ENCODE results near the gene PPP1R9B.

PPP1R9B gene

GRCh38 chr17:50187751-50188530 lies 37.5 kb upstream of the PPP1R9B start:
- DNase-seq (ENCODE audit: low read depth in 2 of 2): no peak

GRCh38 chr17:50187394-50187725 lies 36.9 kb upstream of the PPP1R9B start:
- DNase-seq (ENCODE audit: low read depth in 2 of 2): no peak

DNA sequence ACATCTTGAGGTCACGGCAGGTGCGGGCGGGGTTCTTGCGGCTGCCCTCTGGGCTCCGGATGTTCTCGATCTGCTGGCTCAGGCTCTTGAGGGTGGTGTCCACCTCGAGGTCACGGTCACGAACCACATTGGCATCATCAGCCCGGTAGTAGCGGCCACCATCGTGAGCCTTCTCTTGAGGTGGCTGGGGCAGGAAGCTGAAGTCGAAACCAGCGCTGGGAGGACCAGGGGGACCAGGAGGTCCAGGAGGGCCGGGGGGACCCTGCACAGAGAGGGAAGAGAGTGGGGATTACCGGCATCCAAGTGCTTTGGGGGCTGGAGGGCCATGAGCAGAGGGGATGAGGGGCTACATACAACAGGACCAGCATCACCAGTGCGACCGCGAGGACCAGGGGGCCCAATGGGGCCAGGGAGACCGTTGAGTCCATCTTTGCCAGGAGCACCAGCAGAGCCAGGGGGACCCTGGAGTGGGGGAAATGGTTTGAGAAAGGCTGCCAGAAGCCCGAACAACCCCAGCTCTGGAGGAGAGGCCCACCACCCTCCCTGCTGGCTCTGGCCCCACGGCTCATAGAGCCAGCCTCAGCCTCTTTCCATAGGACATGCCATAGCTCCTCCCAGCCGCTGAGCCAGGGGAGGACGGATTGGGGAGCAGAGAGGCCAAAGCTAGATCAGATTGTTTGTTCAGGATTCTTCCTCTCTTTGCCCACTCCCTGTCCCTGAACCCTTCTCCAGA lies 36.4 kb upstream of the PPP1R9B start:
- no peak for DNase-seq (ENCODE audit: low read depth in 2 of 2)

GRCh38 chr17:50185631-50186471 lies 35.4 kb upstream of the PPP1R9B start:
- DNase-seq (ENCODE audit: low read depth in 2 of 2): no peak

GRCh38 chr17:50184611-50185398 lies 34.3 kb upstream of the PPP1R9B start:
- no peak for DNase-seq (ENCODE audit: low read depth in 2 of 2)

- no peak for DNase-seq (ENCODE audit: low read depth in 2 of 2)
These were observed 33.6 kb upstream of the PPP1R9B start for GRCh38 chr17:50184064-50184463.

- no peak for DNase-seq (ENCODE audit: low read depth in 2 of 2)
These were observed 33.0 kb upstream of the PPP1R9B start for GRCh38 chr17:50183421-50183994.

DNA sequence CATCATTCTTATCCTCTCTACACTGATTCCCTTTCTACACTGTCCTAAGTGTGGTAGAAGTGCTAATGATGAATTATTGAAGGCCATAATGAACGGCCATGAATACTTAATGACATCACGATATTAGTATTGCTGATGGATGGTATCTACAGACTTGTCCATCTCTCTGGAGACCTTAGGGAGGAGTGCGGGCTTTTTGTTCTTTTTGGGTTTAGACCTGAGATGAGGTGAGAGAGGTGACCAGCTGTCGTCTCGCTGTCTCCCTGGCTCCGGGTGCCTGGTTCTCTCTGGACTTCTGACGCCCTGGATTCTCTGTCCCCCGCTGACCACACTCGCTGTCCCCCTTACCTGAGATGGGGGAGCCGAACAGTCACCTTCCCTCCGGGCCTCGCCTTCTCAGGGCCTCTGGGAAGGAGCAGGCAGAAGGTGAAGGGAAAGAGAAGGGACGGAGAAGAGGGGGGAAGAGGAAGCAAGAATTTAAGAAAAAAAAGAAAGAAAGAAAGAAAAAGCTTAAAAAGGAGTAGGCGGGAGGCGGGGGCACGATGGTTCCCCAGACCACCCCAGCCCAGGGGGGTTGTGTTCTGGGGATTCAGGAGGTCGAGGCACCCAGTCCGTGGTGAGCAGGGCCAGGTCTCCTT lies 32.4 kb upstream of the PPP1R9B start:
- no peak for DNase-seq (ENCODE audit: low read depth in 2 of 2)

DNA sequence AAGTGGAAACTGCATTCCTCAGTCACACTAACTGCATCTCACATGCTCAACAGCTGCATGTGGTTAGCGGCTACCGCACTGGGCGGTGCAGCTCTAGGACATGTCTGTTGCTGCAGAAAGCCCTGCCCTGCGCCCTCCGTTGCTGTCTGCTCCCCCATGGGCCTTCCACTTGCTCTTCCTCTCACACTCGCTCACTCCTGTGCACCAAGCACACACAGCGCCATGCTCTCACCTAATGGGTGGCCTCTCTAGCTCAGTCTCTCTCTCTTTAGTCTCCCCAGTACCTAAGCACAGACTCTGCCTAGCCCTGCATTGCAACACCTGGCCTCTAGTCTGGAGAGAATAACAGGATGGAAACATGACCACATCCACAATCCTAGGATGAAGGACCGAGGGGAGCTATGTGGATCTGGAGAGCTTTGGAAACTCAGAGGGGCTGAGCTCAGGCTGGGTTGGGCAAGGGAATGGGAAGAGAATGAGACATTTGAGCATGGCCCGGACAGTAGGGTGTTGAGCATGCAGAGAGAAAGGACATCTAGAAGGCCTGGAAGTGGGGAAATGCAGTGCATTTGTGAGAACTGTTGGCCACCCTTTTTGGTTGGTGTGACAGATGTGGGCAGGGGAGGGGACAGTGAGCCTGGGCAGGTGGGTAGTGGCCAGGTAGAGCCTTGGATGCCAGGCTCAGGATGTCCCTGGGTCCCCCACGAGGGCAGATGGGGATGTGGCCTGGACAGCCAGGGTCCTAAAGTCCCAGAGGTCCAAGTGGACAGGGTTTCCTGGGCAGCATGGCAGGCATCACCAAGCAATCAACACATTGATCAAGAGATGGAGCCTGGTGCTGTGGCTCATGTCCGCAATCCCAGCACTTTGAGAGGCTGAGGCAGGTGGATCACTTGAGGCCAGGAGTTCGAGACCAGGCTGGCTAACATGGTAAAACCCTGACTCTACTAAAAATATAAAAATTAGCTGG lies 31.4 kb upstream of the PPP1R9B start:
- no peak for DNase-seq (ENCODE audit: low read depth in 2 of 2)

DNA sequence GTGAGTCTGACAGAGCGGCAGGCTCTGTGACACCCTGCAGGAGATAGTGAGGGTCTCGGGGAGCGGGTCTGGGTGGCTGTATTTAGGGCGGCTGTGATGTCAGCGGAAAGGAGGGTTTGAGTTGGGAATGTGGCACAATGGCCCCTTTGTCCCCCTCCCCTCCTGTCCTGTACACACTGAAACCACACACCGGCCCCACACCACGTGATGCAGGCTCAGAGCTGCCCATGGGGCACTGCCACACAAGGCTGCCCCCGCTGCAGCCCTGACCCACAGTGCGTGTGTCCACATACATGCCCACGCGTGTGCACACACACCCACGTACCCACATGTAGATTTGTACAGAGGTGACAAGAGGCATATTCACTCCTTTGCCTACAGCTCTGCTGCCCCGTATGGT lies 30.7 kb upstream of the PPP1R9B start:
- DNase-seq (ENCODE audit: low read depth in 2 of 2): no peak

DNA sequence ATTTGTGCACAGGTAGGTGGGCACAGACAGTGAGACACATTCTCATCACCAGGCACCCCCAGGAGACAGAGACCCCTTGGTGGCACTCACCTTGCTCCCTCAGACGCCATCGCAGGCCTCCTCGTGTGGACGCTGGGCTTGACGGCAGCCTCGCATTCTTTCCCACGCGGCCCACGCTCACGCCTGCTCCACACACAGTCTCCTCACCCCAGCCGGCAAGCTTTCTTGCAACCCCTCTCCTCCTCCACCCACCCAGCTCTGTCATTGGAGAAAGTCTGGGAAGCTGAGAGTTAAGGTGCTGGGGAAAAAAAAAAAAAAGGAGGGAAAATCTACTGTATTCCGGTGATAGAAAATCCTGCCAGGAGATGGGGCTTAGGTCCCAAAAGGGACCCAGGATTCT lies 30.1 kb upstream of the PPP1R9B start:
- DNase-seq (ENCODE audit: low read depth in 2 of 2): no peak

DNA sequence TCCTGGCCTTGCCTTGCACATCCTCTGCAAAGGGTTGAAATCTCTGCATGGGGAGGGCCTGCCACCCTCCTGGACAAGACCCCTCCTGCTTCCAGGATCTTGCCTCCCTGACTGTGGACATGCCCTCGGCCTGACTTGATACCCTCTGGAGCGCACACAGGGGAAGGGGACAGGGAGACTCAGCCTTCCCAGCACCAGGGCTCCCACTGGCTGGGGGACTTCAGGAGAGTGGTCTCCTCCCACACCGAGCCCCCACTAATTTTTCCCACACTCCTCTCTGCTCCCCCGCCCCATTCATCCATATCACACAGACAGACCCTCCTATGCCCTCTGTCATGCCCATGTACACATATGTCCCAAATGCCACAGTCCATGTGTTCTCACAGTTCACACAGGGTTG lies 29.6 kb upstream of the PPP1R9B start:
- DNase-seq (ENCODE audit: low read depth in 2 of 2): no peak

DNA sequence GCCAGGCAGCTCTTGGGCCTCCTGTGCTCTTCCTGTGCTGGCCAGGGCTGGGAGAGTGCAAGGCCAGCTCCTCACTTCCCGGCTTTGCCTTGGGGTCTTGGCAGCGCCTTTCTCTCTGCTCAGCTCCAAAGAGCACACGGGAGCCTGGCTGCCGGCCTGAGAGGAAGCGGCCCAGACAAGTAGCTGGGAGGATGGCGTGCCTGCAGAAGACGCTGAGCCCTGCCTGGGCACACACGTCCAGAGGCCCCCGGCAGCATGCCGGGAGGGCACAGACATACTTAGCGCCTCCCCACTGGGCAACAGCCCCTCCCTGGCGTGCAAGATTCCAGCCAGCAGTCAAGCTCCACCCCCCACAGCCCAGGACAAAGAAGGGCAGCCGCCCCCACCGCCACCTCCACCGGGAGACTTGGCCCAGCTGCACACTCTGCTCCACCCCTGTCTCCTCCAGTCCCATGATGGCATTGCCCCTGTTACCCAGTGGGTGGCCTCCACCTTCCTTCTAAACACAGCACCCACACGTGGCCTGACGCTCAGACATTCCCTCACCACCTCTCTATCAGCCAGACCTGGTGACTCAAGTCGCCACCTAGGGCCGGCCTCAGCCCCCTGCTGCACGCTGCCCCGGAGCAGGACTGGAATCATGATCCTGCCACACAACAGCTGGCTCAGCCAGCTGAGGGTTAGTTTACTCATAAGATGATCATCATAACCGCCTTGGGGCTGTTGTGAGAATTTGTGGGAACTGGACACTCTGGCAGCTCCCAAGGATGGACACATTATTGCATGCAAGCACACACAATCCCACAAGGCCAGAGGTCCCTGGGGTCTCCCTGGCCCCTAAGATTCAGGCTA lies 27.7 kb upstream of the PPP1R9B start:
- no peak for DNase-seq (ENCODE audit: low read depth in 2 of 2)

DNA sequence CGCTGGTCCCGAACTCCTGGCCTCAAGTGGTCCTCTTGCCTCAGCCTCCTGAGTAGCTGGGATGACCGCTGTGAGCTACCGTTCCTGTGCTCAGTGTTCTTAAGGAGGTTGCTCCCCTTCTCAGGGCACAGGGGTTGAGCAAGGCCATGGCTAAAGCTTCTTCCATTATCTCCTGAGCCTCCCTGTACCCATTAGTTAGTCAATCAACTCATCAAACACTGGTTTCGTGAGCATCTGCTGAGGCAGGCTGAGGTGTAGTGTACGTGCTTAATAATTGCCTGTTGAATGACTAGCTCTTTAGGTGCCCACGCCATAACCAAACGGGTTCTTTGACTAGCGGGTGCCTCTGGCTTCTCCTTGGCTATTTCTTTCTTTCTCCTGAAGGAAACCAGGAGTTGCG lies 27.0 kb upstream of the PPP1R9B start:
- DNase-seq (ENCODE audit: low read depth in 2 of 2): no peak

- DNase-seq (ENCODE audit: low read depth in 2 of 2): no peak
These were observed 26.3 kb upstream of the PPP1R9B start for GRCh38 chr17:50176559-50177357.

DNA sequence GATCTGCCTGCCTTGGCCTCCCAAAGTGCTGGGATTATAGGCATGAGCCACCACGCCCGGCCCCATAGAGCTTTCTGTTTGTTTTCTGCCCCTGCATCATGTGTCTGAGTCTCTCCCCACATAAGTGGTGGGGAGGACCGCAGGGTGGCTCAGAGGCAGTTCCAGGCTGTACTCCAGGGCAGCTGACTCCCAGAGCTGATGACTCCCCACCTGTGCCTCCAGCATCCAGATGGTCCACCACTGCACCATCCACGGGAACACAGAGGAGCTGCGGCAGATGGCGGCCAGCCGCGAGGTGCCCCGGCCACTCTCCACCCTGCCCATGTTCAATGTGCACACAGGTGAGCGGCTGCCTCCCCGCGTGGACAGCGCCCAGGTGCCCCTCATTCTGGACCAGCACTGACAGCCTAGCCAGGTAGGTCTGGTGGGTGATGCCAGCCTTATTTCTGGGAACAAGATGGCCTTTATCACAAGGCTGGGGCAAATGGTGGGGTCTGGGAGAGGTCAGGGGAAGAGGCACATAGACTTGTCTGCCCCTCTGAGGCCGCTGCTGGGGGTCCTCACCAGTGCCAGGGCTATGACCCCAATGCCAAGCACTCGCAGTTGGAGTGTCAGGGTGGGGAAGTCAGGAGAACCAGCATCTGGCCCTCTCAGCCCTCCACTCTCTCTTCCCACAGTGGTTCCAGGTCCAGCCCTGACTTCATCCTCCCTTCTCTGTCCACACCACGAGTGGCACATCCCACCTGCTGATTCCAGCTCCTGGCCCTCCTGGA lies 24.7 kb upstream of the PPP1R9B start:
- no peak for DNase-seq (ENCODE audit: low read depth in 2 of 2)

- no peak for DNase-seq (ENCODE audit: low read depth in 2 of 2)
These were observed 24.0 kb upstream of the PPP1R9B start for GRCh38 chr17:50174444-50174843.
